A549 treated with RU486 at 1 μM for 4 hours (cell line): ENCODE measurements around the gene MPP7. TPM values are rescaled to one million over a fixed set of nuclear protein-coding genes. Genes with fewer than 3 reads are reported as not detected.

Experiments
- total RNA-seq: library from RNA; stranded (reverse); fragments of 200-300 nt; extraction: Qiagen RNA extraction; gene quantifications from 5 replicates; pipeline ENCODE4 v1.2.3, GENCODE V29; 2022; ENCODE audit warnings: low read depth

The MPP7 gene
- 0.06 to 0.23 TPM (median 0.10 TPM) in 3 of 5 replicates, not detected in the others for total RNA-seq

GRCh38 chr10:28302638-28303488, at the start of gene MPP7:
Gene MPP7 (minus strand): TSS chr10:28303064. CDS start chr10:28238604, 64,460 bp downstream.

Other genes starting within 250 kb of the MPP7 start
- gene WAC, start 230.1 kb upstream of the MPP7 start, total RNA-seq, result 51.6 to 79.6 TPM (median 74.0 TPM) in 5 replicates